HCT116 (cell line): ENCODE results near the gene METTL26. TPM values are rescaled to one million over a fixed set of nuclear protein-coding genes. Genes with fewer than 3 reads are reported as not detected.

Experiments
- ATAC-seq: fragments of 200-7000 bp; cut with Tn5 transposase; 2 replicates; pipeline ENCODE4 v1.9.1; 2020; ENCODE audit warnings: mild to moderate bottlenecking, moderate library complexity
- BruUV-seq: library from RNA; stranded (reverse); fragments of 400-500 nt; replicated peaks from 2 replicates; lab custom pipeline; 2021; lab: Mats Ljungman, UMichigan
- CTCF ChIA-PET: fragments of 300-600 bp; sonication (Branson Sonifier 250); formaldehyde crosslinking; loops from one replicate; lab custom pipeline; 2021; ENCODE audit warnings: antibody characterized with exemption; lab: Charles Lee
- POLR2A ChIA-PET: fragments of 300-600, 350-600 bp; sonication (Branson Sonifier 250); formaldehyde crosslinking; loops from one replicate; lab custom pipeline; 2021; ENCODE audit warnings: antibody characterized with exemption; lab: Charles Lee
- RAD21 ChIA-PET, 2 experiments: fragments of 300-600 bp; sonication (Branson Sonifier 250); formaldehyde crosslinking; loops; one replicate each; lab custom pipeline; 2023; ENCODE audit warnings: low total read pairs in 2 of 2; ENCODE audit not compliant: uncharacterized antibody in 2 of 2, unreplicated experiment in 2 of 2, low non-redundant PET in 1 of 2; lab: Charles Lee
- DNase-seq: peaks from one replicate; pipeline ENCODE4 v3.0.0-alpha.2; 2010; ENCODE audit warnings: low read depth, low spot score
- H2AFZ ChIP-seq: fragments of 200-600 bp; shearing (Covaris generic), sonication (generic); 2 replicates; pipeline ENCODE4 v1.6.1; 2017; ENCODE audit warnings: low read depth, mixed run types, mixed read lengths, antibody characterized with exemption, low read length; ENCODE audit not compliant: poor library complexity, severe bottlenecking
- H3K27ac ChIP-seq: 2 replicates; pipeline ENCODE4 v1.5.1; 2012; ENCODE audit warnings: low read depth, low read length
- H3K27me3 ChIP-seq: fragments of 200-600 bp; sonication (generic); 2 replicates; pipeline ENCODE4 v1.6.1; 2016; ENCODE audit warnings: mixed run types, low read length, mixed read lengths; ENCODE audit not compliant: insufficient read depth
- H3K36me3 ChIP-seq, 2 experiments: fragments of 200-500 bp in 1 of 2; fragments of 200-600 bp in 1 of 2; sonication (Bioruptor generic) in 1 of 2; sonication (generic) in 1 of 2; 2 replicates each; pipeline versions ENCODE4 v1.5.1 to v1.6.1; 2014 to 2016; ENCODE audit warnings: low read length in 2 of 2, inconsistent platforms in 1 of 2, mixed read lengths in 1 of 2, mixed run types in 1 of 2; ENCODE audit not compliant: insufficient read depth in 2 of 2, control insufficient read depth in 1 of 2
- H3K4me1 ChIP-seq, 2 experiments: fragments of 200-600 bp in 1 of 2; sonication (generic) in 1 of 2; 2 replicates each; pipeline versions ENCODE4 v1.5.1 to v1.6.1; 2012 to 2017; ENCODE audit warnings: low read length in 2 of 2, inconsistent platforms in 1 of 2, mild to moderate bottlenecking in 1 of 2, mixed read lengths in 1 of 2, mixed run types in 1 of 2, moderate library complexity in 1 of 2; ENCODE audit not compliant: insufficient read depth in 2 of 2, control insufficient read depth in 1 of 2
- H3K4me2 ChIP-seq: fragments of 200-600 bp; sonication (generic); 2 replicates; pipeline ENCODE4 v1.6.1; 2017; ENCODE audit warnings: mixed run types, low read length, mixed read lengths
- H3K4me3 ChIP-seq, 2 experiments: fragments of 200-600 bp in 1 of 2; sonication (generic) in 1 of 2; replicated peaks in 1 of 2; 2 replicates each; pipeline ENCODE4 v1.5.1; 2011 to 2016; ENCODE audit warnings: low read length in 2 of 2, control low read depth in 1 of 2, low read depth in 1 of 2, mild to moderate bottlenecking in 1 of 2, mixed read lengths in 1 of 2, mixed run types in 1 of 2
- H3K79me2 ChIP-seq: fragments of 200-600 bp; sonication (generic); 2 replicates; pipeline ENCODE4 v1.6.1; 2017; ENCODE audit warnings: mild to moderate bottlenecking, mixed run types, low read length, moderate library complexity, mixed read lengths; ENCODE audit not compliant: insufficient read depth
- H3K9ac ChIP-seq: fragments of 200-600 bp; sonication (generic); 2 replicates; pipeline ENCODE4 v1.6.1; 2016; ENCODE audit warnings: low read length, mixed read lengths
- H3K9me2 ChIP-seq: fragments of 200-600 bp; sonication (generic), shearing (Covaris generic); 2 replicates; pipeline ENCODE4 v1.6.1; 2017; ENCODE audit warnings: mixed run types, mild to moderate bottlenecking, moderate library complexity; ENCODE audit not compliant: insufficient read depth
- H3K9me3 ChIP-seq, 2 experiments: fragments of 200-500 bp in 1 of 2; fragments of 200-600 bp in 1 of 2; sonication (Bioruptor generic) in 1 of 2; sonication (generic) in 1 of 2; 2 replicates each; pipeline ENCODE4 v1.6.1; 2014 to 2017; ENCODE audit warnings: low read length in 2 of 2, mixed read lengths in 2 of 2, inconsistent platforms in 1 of 2, low read depth in 1 of 2, mild to moderate bottlenecking in 1 of 2, mixed run types in 1 of 2, moderate library complexity in 1 of 2; ENCODE audit not compliant: control insufficient read depth in 1 of 2, insufficient read depth in 1 of 2
- H4K20me1 ChIP-seq: fragments of 200-600 bp; sonication (generic), shearing (Covaris generic); 2 replicates; pipeline ENCODE4 v1.6.1; 2017; ENCODE audit warnings: mixed run types, mild to moderate bottlenecking, moderate library complexity; ENCODE audit not compliant: insufficient read depth
- CEBPB ChIP-seq: IDR thresholded peaks from 2 replicates; pipeline ENCODE4 v1.6.1; 2012; ENCODE audit warnings: low read depth
- EGR1 ChIP-seq: IDR thresholded peaks from 2 replicates; pipeline ENCODE4 v1.6.1; 2012; ENCODE audit warnings: low read depth
- EZH2phosphoT487 ChIP-seq: fragments of 200-600 bp; IDR thresholded peaks from 2 replicates; pipeline ENCODE4 v1.6.1; 2018; ENCODE audit warnings: antibody characterized with exemption, borderline replicate concordance
- JUND ChIP-seq: IDR thresholded peaks from 2 replicates; pipeline ENCODE4 v1.6.1; 2012
- MAX ChIP-seq: IDR thresholded peaks from 2 replicates; pipeline ENCODE4 v1.6.1; 2012
- RAD21 ChIP-seq: IDR thresholded peaks from 2 replicates; pipeline ENCODE4 v1.6.1; 2012; ENCODE audit warnings: low read depth, mild to moderate bottlenecking
- SIN3A ChIP-seq: IDR thresholded peaks from 2 replicates; pipeline ENCODE4 v1.6.1; 2012; ENCODE audit warnings: low read depth
- TCF7L2 ChIP-seq: IDR thresholded peaks from 2 replicates; pipeline ENCODE4 v1.7.0; 2011; ENCODE audit warnings: borderline replicate concordance, inconsistent platforms; ENCODE audit not compliant: insufficient read depth, insufficient read length; ENCODE audit errors: extremely low read depth
- YY1 ChIP-seq: IDR thresholded peaks from 2 replicates; pipeline ENCODE4 v1.6.1; 2011; ENCODE audit warnings: low read length, low read depth, moderate library complexity, mild to moderate bottlenecking; ENCODE audit not compliant: insufficient replicate concordance; ENCODE audit errors: extremely low read depth
- ZFX ChIP-seq: fragments of 450-650 bp; IDR thresholded peaks from 2 replicates; pipeline ENCODE4 v1.6.1; 2017
- ZNF274 ChIP-seq: fragments of 200-500 bp; sonication (Bioruptor generic); IDR thresholded peaks from 2 replicates; pipeline ENCODE4 v1.6.1; 2014; ENCODE audit warnings: mild to moderate bottlenecking, low read depth, low read length, inconsistent platforms
- intact Hi-C: fragments of 100-400 bp; cut with micrococcal nuclease; formaldehyde crosslinking; loops from 2 replicates; pipeline ENCODE4 v1.10.0; 2022
- total RNA-seq: library from RNA; stranded (reverse); gene quantifications from one replicate; pipeline ENCODE4 v1.2.1, GENCODE V29; 2021; ENCODE audit not compliant: unreplicated experiment
- TF ChIP-seq, protein P1 (sequence below): IDR thresholded peaks from 2 replicates; pipeline ENCODE4 v1.6.1; 2012

The METTL26 gene
- total RNA-seq, 1 experiment from 2014 or later, result 85.7 TPM

DNA sequence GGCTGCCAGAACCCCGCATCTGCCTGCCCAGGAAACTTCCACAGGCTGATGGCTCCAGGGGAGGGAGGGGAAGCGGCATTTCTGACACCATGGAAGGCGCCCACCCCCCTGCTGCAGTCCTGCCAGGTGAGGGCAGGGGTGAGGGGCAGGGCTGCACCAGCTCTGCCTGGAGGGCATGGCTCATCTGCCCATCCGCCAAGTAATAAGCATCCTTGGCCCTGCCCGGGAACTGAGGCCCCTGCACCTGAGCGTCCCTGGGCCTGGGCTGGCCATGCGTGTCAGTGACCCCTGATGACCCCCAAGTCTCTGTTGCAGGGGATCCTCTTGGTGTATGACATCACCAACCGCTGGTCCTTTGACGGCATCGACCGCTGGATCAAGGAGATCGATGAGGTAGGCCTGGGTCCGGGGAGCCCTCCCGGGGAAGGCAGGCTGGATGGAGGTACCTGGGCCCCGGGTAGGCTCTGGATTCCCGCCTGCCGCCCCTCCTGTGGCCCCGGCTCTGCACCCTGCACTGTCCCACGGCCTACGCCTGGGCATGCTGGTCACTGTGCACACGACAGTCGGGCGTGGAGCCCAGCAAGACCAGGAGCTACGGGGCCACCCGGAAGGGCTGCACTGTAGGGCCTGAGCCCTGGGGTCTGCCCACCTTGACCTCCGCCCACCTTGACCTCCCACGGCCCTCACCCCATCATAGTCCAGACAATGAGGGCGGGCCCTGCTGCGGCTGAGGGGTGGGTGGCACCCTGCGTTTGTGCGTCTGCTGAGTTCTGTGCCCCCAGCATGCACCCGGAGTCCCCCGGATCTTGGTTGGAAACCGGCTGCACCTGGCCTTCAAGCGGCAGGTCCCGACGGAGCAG is 10.8 kb downstream of the METTL26 start:
- no peaks in the 10 kb centered on the region for H3K79me2 ChIP-seq
- H3K27me3 ChIP-seq, result no peaks in the 10 kb centered on the region
- no peak overlapping the region for H2AFZ ChIP-seq
- no peaks in the 10 kb centered on the region for H3K9me2 ChIP-seq
- BruUV-seq, result no TSS peak
- intact Hi-C loops, result loop anchor here (5.0 kb wide), 1 partner anchor 33 kb away; the partner anchor contains the start of gene RAB40C
- ChIA-PET RAD21 (no interaction called here), CTCF (no interaction called here), POLR2A (no interaction called here)
- no peaks in the 10 kb centered on the region for H3K9me3 ChIP-seq
- TF ChIP-seq MAX (no peak), JUND (no peak), EGR1 (no peak), EZH2phosphoT487 (no peak), ZFX (no peak), SIN3A (no peak), CEBPB (no peak), YY1 (no peak), ZNF274 (no peak), TCF7L2 (no peak), RAD21 (no peak)
- TF ChIP-seq, protein P1, sequence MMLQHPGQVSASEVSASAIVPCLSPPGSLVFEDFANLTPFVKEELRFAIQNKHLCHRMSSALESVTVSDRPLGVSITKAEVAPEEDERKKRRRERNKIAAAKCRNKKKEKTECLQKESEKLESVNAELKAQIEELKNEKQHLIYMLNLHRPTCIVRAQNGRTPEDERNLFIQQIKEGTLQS, result no peak
- H3K4me2 ChIP-seq, result peak overlapping the region; percentile 61; the same call in 1 of the 2 replicates
- no peak overlapping the region for H3K9ac ChIP-seq
- ATAC-seq (no peak), DNase-seq (no peak)
- H4K20me1 ChIP-seq, result no peaks in the 10 kb centered on the region
- peaks cover 35 to 56% of the 10 kb centered on the region in 2 experiments for H3K4me1 ChIP-seq
- H3K36me3 ChIP-seq, result no peaks in the 10 kb centered on the region
- H3K27ac ChIP-seq, result peak overlapping the region; percentile 83; the same call in 1 of the 2 replicates
- no peak overlapping the region for H3K4me3 ChIP-seq
